Measurements from ENCODE around the gene PFKFB3. TPM values are rescaled to one million over a fixed set of nuclear protein-coding genes. Genes with fewer than 3 reads are reported as not detected.

Gene PFKFB3
- total RNA-seq, 4 donors from 2014 or later, result 56.4 to 77.4 (median 69.2) TPM

GRCh38 chr10:6215241-6215640 lies 12.5 kb downstream of the PFKFB3 start:
- 84 to 90% methylated on average over 19 of the region's 19 CpGs for WGBS, 2 donors
- intact Hi-C loops (cut with DNase I; ENCODE audit: low total_unique reads), result no loop called here
- TF ChIP-seq CTCF (IDR thresholded peaks at IDR 0.05), result no peak
- no peak for TF ChIP-seq POLR2A (IDR thresholded peaks at IDR 0.05)
- no peak overlapping the region for H3K4me3 ChIP-seq (ENCODE audit: low read depth, poor library complexity, severe bottlenecking)
- DNase-seq (ENCODE audit: low spot score in 2 of 2), result no peak

- H3K4me3 ChIP-seq (ENCODE audit: low read depth, poor library complexity, severe bottlenecking), result no peak overlapping the region
- TF ChIP-seq CTCF (IDR thresholded peaks at IDR 0.05) (no peak), POLR2A (IDR thresholded peaks at IDR 0.05) (no peak)
- no peak for DNase-seq (ENCODE audit: low spot score in 2 of 2)
- intact Hi-C loops (cut with DNase I; ENCODE audit: low total_unique reads), result no loop called here
- WGBS, 2 donors, result 83 to 84% methylated on average over 18 to 24 of the region's 24 CpGs
These were observed 13.2 kb downstream of the PFKFB3 start for GRCh38 chr10:6215683-6216484.

- no peak for DNase-seq (ENCODE audit: low spot score in 2 of 2)
- 89 to 93% methylated on average over 20 of the region's 20 CpGs for WGBS, 2 donors
- no peak overlapping the region for H3K4me3 ChIP-seq (ENCODE audit: low read depth, poor library complexity, severe bottlenecking)
- no peak for TF ChIP-seq CTCF (IDR thresholded peaks at IDR 0.05)
- TF ChIP-seq POLR2A (IDR thresholded peaks at IDR 0.05), result no peak
- intact Hi-C loops (cut with DNase I; ENCODE audit: low total_unique reads), result no loop called here
These were observed 14.2 kb downstream of the PFKFB3 start for GRCh38 chr10:6216916-6217315.

GRCh38 chr10:6217611-6218010 lies 14.9 kb downstream of the PFKFB3 start:
- DNase-seq (ENCODE audit: low spot score in 2 of 2), result no peak
- 74 to 79% methylated on average over 3 of the region's 3 CpGs for WGBS, 2 donors
- TF ChIP-seq CTCF (IDR thresholded peaks at IDR 0.05) (no peak), POLR2A (IDR thresholded peaks at IDR 0.05) (no peak)
- intact Hi-C loops (cut with DNase I; ENCODE audit: low total_unique reads), result no loop called here
- no peak overlapping the region for H3K4me3 ChIP-seq (ENCODE audit: low read depth, poor library complexity, severe bottlenecking)

GRCh38 chr10:6218692-6219493 lies 16.2 kb downstream of the PFKFB3 start:
- TF ChIP-seq POLR2A (IDR thresholded peaks at IDR 0.05), result no peak
- TF ChIP-seq CTCF (IDR thresholded peaks at IDR 0.05), result no peak
- DNase-seq (ENCODE audit: low spot score in 2 of 2), result no peak
- WGBS, 2 donors, result 54 to 57% methylated on average over 24 of the region's 24 CpGs
- intact Hi-C loops (cut with DNase I; ENCODE audit: low total_unique reads), result no loop called here
- no peak overlapping the region for H3K4me3 ChIP-seq (ENCODE audit: low read depth, poor library complexity, severe bottlenecking)
